H9 (cell line): ENCODE results near the gene TM4SF20. TPM values are rescaled to one million over a fixed set of nuclear protein-coding genes. Genes with fewer than 3 reads are reported as not detected.

Experiments
- DNase-seq: peaks from one replicate; pipeline ENCODE4 v3.0.0-alpha.2; 2017
- H2AFZ ChIP-seq: one replicate; pipeline ENCODE4 v1.6.1; 2013; ENCODE audit warnings: mild to moderate bottlenecking, low read length, control low read depth, moderate library complexity
- H2AK5ac ChIP-seq: 2 replicates; pipeline ENCODE4 v1.6.1; 2013; ENCODE audit warnings: low read length, control low read depth, mixed read lengths; ENCODE audit not compliant: insufficient read length
- H2BK120ac ChIP-seq: one replicate; pipeline ENCODE4 v1.6.1; 2013; ENCODE audit warnings: low read depth, mild to moderate bottlenecking, low read length, control low read depth, inconsistent platforms; ENCODE audit not compliant: poor library complexity, severe bottlenecking
- H2BK12ac ChIP-seq: 2 replicates; pipeline ENCODE4 v1.6.1; 2013; ENCODE audit warnings: low read length, control low read depth, mixed read lengths, low read depth; ENCODE audit not compliant: insufficient read length
- H2BK15ac ChIP-seq: 2 replicates; pipeline ENCODE4 v1.6.1; 2013; ENCODE audit warnings: low read depth, low read length, control low read depth
- H2BK20ac ChIP-seq: one replicate; pipeline ENCODE4 v1.6.1; 2013; ENCODE audit warnings: low read depth, mild to moderate bottlenecking, low read length, control low read depth, inconsistent platforms; ENCODE audit not compliant: poor library complexity, severe bottlenecking
- H2BK5ac ChIP-seq: 2 replicates; pipeline ENCODE4 v1.6.1; 2013; ENCODE audit warnings: low read length, control low read depth, mixed read lengths; ENCODE audit not compliant: insufficient read length
- H3K14ac ChIP-seq: 2 replicates; pipeline ENCODE4 v1.6.1; 2013; ENCODE audit warnings: low read length, control low read depth; ENCODE audit not compliant: insufficient read depth
- H3K18ac ChIP-seq: 2 replicates; pipeline ENCODE4 v1.6.1; 2013; ENCODE audit warnings: low read depth, mild to moderate bottlenecking, mixed read lengths, low read length, control low read depth; ENCODE audit not compliant: insufficient read length
- H3K23ac ChIP-seq: 2 replicates; pipeline ENCODE4 v1.6.1; 2013; ENCODE audit warnings: low read length, control low read depth, mixed read lengths, low read depth; ENCODE audit not compliant: insufficient read length
- H3K23me2 ChIP-seq: 2 replicates; pipeline ENCODE4 v1.6.1; 2013; ENCODE audit warnings: low read depth, mild to moderate bottlenecking, mixed read lengths, low read length, control low read depth; ENCODE audit not compliant: insufficient read length, poor library complexity, severe bottlenecking
- H3K27ac ChIP-seq: 2 replicates; pipeline ENCODE4 v1.5.1; 2013; ENCODE audit warnings: low read length, control low read depth, mixed read lengths, low read depth; ENCODE audit not compliant: insufficient read length
- H3K27me3 ChIP-seq: 2 replicates; pipeline ENCODE4 v1.6.1; 2013; ENCODE audit warnings: low read length, control low read depth, inconsistent platforms; ENCODE audit not compliant: insufficient read depth
- H3K4ac ChIP-seq: 2 replicates; pipeline ENCODE4 v1.6.1; 2013; ENCODE audit warnings: low read depth, mild to moderate bottlenecking, control low read depth, inconsistent platforms, low read length, moderate library complexity
- H3K4me1 ChIP-seq: 2 replicates; pipeline ENCODE4 v1.6.1; 2013; ENCODE audit warnings: low read length, control low read depth, inconsistent platforms; ENCODE audit not compliant: insufficient read depth
- H3K4me2 ChIP-seq: 2 replicates; pipeline ENCODE4 v1.6.1; 2013; ENCODE audit warnings: low read length, control low read depth, mixed read lengths; ENCODE audit not compliant: insufficient read length, insufficient read depth
- H3K56ac ChIP-seq: 2 replicates; pipeline ENCODE4 v1.6.1; 2013; ENCODE audit warnings: low read depth, mild to moderate bottlenecking, mixed read lengths, low read length, control low read depth; ENCODE audit not compliant: insufficient read length
- H3K79me1 ChIP-seq: 2 replicates; pipeline ENCODE4 v1.6.1; 2013; ENCODE audit warnings: low read depth, mild to moderate bottlenecking, moderate library complexity, low read length, control low read depth, inconsistent platforms; ENCODE audit not compliant: insufficient read depth, poor library complexity, severe bottlenecking
- H3K79me2 ChIP-seq: 2 replicates; pipeline ENCODE4 v1.6.1; 2013; ENCODE audit warnings: low read length, control low read depth, inconsistent platforms; ENCODE audit not compliant: insufficient read depth
- H3K9ac ChIP-seq: 2 replicates; pipeline ENCODE4 v1.6.1; 2013; ENCODE audit warnings: low read length, control low read depth, mixed read lengths; ENCODE audit not compliant: insufficient read length; ENCODE audit errors: extremely low read depth
- H3K9me3 ChIP-seq: one replicate; pipeline ENCODE4 v1.6.1; 2013; ENCODE audit warnings: low read depth, low read length, inconsistent platforms; ENCODE audit not compliant: control insufficient read depth
- H3T11ph ChIP-seq: one replicate; pipeline ENCODE4 v1.6.1; 2013; ENCODE audit warnings: mild to moderate bottlenecking, low read length, control low read depth, inconsistent platforms
- H4K20me1 ChIP-seq: one replicate; pipeline ENCODE4 v1.6.1; 2013; ENCODE audit not compliant: control insufficient read depth, insufficient read length, insufficient read depth
- H4K5ac ChIP-seq: 2 replicates; pipeline ENCODE4 v1.6.1; 2013; ENCODE audit warnings: low read depth, mild to moderate bottlenecking, mixed read lengths, low read length, control low read depth; ENCODE audit not compliant: insufficient read length
- H4K8ac ChIP-seq: replicated peaks from 2 replicates; pipeline ENCODE4 v1.6.1; 2013; ENCODE audit warnings: low read length, control low read depth, mixed read lengths, low read depth; ENCODE audit not compliant: insufficient read length
- H4K91ac ChIP-seq: 2 replicates; pipeline ENCODE4 v1.6.1; 2013; ENCODE audit warnings: low read depth, mild to moderate bottlenecking, moderate library complexity, mixed read lengths, low read length, control low read depth; ENCODE audit not compliant: insufficient read length
- H3K27ac Mint-ChIP-seq, 3 experiments: 2 replicates in 2 of 3; 3 replicates in 1 of 3; pipeline ENCODE4 v1.8.0; 2020 to 2021; ENCODE audit warnings: mixed read lengths in 3 of 3, mild to moderate bottlenecking in 1 of 3, moderate library complexity in 1 of 3
- H3K27me3 Mint-ChIP-seq: 2 replicates; pipeline ENCODE4 v1.8.0; 2021; ENCODE audit warnings: low read depth, mild to moderate bottlenecking, moderate library complexity, mixed read lengths
- H3K36me3 Mint-ChIP-seq, 3 experiments: 2 replicates in 2 of 3; 3 replicates in 1 of 3; pipeline ENCODE4 v1.8.0; 2020 to 2021; ENCODE audit warnings: low read depth in 3 of 3, mixed read lengths in 3 of 3; ENCODE audit not compliant: insufficient read depth in 1 of 3
- H3K4me1 Mint-ChIP-seq, 2 experiments: 2 replicates each; pipeline ENCODE4 v1.8.0; 2020; ENCODE audit warnings: mixed read lengths in 2 of 2
- H3K4me3 Mint-ChIP-seq, 2 experiments: 2 replicates in 1 of 2; 3 replicates in 1 of 2; pipeline ENCODE4 v1.8.0; 2020 to 2021; ENCODE audit warnings: mild to moderate bottlenecking in 2 of 2, mixed read lengths in 2 of 2, moderate library complexity in 1 of 2
- H3K9me3 Mint-ChIP-seq, 2 experiments: 2 replicates in 1 of 2; 3 replicates in 1 of 2; pipeline ENCODE4 v1.8.0; 2020; ENCODE audit warnings: mild to moderate bottlenecking in 2 of 2, mixed read lengths in 2 of 2, moderate library complexity in 1 of 2
- WGBS: extraction: QIAGEN DNeasy Blood & Tissue Kit; methylation state at CpG from one replicate; pipeline ENCODE4 v1.1.7; 2013; ENCODE audit warnings: missing lambda C conversion rate, low lambda C conversion rate, mixed read lengths; ENCODE audit not compliant: insufficient read length; ENCODE audit errors: extremely low coverage; 5-methylcytosine and 5-hydroxymethylcytosine counted together
- total RNA-seq: library from RNA; stranded (reverse); gene quantifications from 2 replicates; pipeline ENCODE4 v1.2.1, GENCODE V29; 2021
- TF ChIP-seq, protein P1 (sequence below): fragments of 200-600 bp; sonication (generic); conservative IDR thresholded peaks from 3 replicates; pipeline ENCODE4 v1.8.0; 2021; ENCODE audit warnings: antibody characterized with exemption, mild to moderate bottlenecking

Gene TM4SF20
- total RNA-seq, 1 experiment from 2014 or later = not detected

DNA sequence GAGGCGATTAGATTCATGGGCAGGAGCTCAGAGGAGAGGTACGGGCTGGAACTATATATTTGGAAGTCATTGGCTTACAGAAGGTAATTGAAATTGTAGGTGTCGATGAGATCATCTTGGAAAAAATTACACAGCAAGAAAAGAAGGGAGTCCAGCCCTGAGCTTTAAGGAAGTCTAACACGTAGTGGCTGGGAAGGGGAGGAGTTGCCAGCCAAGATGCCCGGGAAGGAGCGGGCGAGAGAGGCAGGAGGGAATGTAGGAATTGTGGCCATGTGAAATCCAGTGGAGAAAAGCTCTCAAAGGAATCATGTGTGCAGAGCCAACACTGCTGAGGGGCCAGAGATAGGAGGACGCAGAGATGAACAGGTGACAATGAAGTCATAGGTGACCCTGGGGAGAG is 34.3 kb upstream of the TM4SF20 start:
- Histone ChIP-seq H3K27ac (no peak overlapping the region), H3K4ac (no peak overlapping the region), H4K20me1 (no peaks in the 10 kb centered on the region), H2BK15ac (no peak overlapping the region), H3K9ac (no peak overlapping the region), H3K56ac (no peak overlapping the region), H3K27me3 (no peaks in the 10 kb centered on the region), H3K14ac (no peak overlapping the region), H3K23ac (no peak overlapping the region), H4K91ac (no peak overlapping the region), H2BK5ac (no peak overlapping the region), H2AFZ (no peak overlapping the region), H2BK12ac (no peak overlapping the region), H3K9me3 (no peaks in the 10 kb centered on the region), H3K23me2 (no peaks in the 10 kb centered on the region), H3K79me1 (no peaks in the 10 kb centered on the region), H2BK20ac (no peak overlapping the region), H3K4me2 (no peak overlapping the region), H3K18ac (no peak overlapping the region), H3K79me2 (no peaks in the 10 kb centered on the region), H3K4me1 (no peaks in the 10 kb centered on the region), H2BK120ac (no peak overlapping the region), H4K8ac (no peak overlapping the region), H4K5ac (no peak overlapping the region), H3T11ph (no peak overlapping the region), H2AK5ac (no peak overlapping the region)
- Mint-ChIP-seq H3K27ac (no peak overlapping the region), H3K4me3 (no peak overlapping the region), H3K4me1 (peaks cover 5 to 7% of the 10 kb centered on the region in 2 experiments; a peak in 2 of 4 replicates), H3K9me3 (no peaks in the 10 kb centered on the region), H3K36me3 (no peaks in the 10 kb centered on the region), H3K27me3 (no peaks in the 10 kb centered on the region)
- no CpG with 5 or more reads among the region's 8 CpGs for WGBS
- no peak for DNase-seq
- TF ChIP-seq, protein P1, sequence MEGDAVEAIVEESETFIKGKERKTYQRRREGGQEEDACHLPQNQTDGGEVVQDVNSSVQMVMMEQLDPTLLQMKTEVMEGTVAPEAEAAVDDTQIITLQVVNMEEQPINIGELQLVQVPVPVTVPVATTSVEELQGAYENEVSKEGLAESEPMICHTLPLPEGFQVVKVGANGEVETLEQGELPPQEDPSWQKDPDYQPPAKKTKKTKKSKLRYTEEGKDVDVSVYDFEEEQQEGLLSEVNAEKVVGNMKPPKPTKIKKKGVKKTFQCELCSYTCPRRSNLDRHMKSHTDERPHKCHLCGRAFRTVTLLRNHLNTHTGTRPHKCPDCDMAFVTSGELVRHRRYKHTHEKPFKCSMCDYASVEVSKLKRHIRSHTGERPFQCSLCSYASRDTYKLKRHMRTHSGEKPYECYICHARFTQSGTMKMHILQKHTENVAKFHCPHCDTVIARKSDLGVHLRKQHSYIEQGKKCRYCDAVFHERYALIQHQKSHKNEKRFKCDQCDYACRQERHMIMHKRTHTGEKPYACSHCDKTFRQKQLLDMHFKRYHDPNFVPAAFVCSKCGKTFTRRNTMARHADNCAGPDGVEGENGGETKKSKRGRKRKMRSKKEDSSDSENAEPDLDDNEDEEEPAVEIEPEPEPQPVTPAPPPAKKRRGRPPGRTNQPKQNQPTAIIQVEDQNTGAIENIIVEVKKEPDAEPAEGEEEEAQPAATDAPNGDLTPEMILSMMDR = no peak
